CD4-positive, alpha-beta T cell treated with Interleukin-15 for 4 hours (primary cell): ENCODE data around the gene LIMA1.
A peak's percentile ranks its signal among the peaks of the same experiment; 100 is the strongest.
"Not testable (repeated sequence)": the region's sequence is repeated elsewhere in the genome, so short reads cannot be mapped to it uniquely, and the experiment has no call there.

Experiments
- DNase-seq: peaks from one replicate; pipeline ENCODE4 v3.0.0-alpha.2; 2020; ENCODE audit warnings: low spot score

LIMA1 gene

GRCh38 chr12:50248411-50248810 is 34.9 kb downstream of the LIMA1 start:
- no peak for DNase-seq

- DNase-seq = not testable (repeated sequence)
Observed at GRCh38 chr12:50247665-50248064, 35.7 kb downstream of the LIMA1 start.

- DNase-seq = peak; percentile 33
Observed at GRCh38 chr12:50246873-50247612, 36.3 kb downstream of the LIMA1 start.

- no peak for DNase-seq
Observed at GRCh38 chr12:50246197-50246865, 37.0 kb downstream of the LIMA1 start.

GRCh38 chr12:50243507-50243906 is 39.8 kb downstream of the LIMA1 start:
- no peak for DNase-seq

GRCh38 chr12:50242751-50243191 is 40.5 kb downstream of the LIMA1 start:
- no peak for DNase-seq

- DNase-seq = no peak
Observed at GRCh38 chr12:50241178-50241577, 42.1 kb downstream of the LIMA1 start.

GRCh38 chr12:50240792-50241114 is 42.6 kb downstream of the LIMA1 start:
- no peak for DNase-seq

- no peak for DNase-seq
Observed at GRCh38 chr12:50240096-50240791, 43.1 kb downstream of the LIMA1 start.

GRCh38 chr12:50239355-50239891 is 43.9 kb downstream of the LIMA1 start:
- no peak for DNase-seq

GRCh38 chr12:50234347-50234746 is 49.0 kb downstream of the LIMA1 start:
- DNase-seq = no peak

GRCh38 chr12:50232771-50233209 is 50.5 kb downstream of the LIMA1 start:
- DNase-seq = no peak

- DNase-seq = no peak
Observed at GRCh38 chr12:50232206-50232605, 51.1 kb downstream of the LIMA1 start.

GRCh38 chr12:50231346-50231745 is 52.0 kb downstream of the LIMA1 start:
- DNase-seq = no peak

- DNase-seq = no peak
Observed at GRCh38 chr12:50230217-50230616, 53.1 kb downstream of the LIMA1 start.

GRCh38 chr12:50224026-50224692 is 59.2 kb downstream of the LIMA1 start:
- peak; percentile 74 for DNase-seq

GRCh38 chr12:50222275-50222783 is 61.0 kb downstream of the LIMA1 start:
- DNase-seq = peak; percentile 25

- DNase-seq = no peak
Observed at GRCh38 chr12:50221228-50222008, 61.9 kb downstream of the LIMA1 start.

- peak; percentile 26 for DNase-seq
Observed at GRCh38 chr12:50220363-50220995, 62.8 kb downstream of the LIMA1 start.

GRCh38 chr12:50219544-50219943 is 63.8 kb downstream of the LIMA1 start:
- no peak for DNase-seq

- DNase-seq = not testable (repeated sequence)
Observed at GRCh38 chr12:50219001-50219400, 64.3 kb downstream of the LIMA1 start.
